ENCODE results near the gene BST1. TPM values are rescaled to one million over a fixed set of nuclear protein-coding genes. Genes with fewer than 3 reads are reported as not detected.

BST1 gene
- total and polyA plus RNA-seq, 10 of the 15 experiments (the other 5 are each of a cell fraction or from before 2014, with no cell fraction given) = 0.04 to 0.42 (median 0.11) TPM; not detected in 1

DNA sequence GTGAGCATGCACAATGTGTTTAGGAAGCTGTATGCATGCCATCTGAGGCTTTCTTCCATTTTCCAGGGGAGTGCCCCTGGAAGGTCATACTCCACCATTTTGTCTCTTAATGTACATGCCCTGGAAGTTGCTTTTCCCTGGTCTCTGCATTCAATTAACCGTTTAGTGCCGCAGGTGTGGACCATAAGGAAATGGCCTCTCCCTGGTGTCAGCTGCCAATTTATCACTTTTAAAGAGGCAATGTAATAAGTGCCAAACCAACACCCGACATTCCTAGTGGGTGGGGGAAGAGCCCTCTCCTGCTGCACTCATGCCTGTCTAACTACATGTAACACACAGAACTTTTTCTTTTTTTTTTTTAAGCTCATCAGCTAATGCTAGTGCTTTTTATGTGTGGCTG lies 7.1 kb upstream of the BST1 start:
- Histone ChIP-seq H3K36me3 (ENCODE audit: control insufficient read depth in 2 of 2, insufficient read depth in 2 of 2, low read length in 1 of 2) (no peaks in the 10 kb centered on the region), H3K9ac (ENCODE audit: control insufficient read depth, insufficient read depth, low read length) (no peak overlapping the region), H3K4me1 (ENCODE audit: control insufficient read depth, insufficient read depth, low read length) (no peaks in the 10 kb centered on the region), H3K27ac (ENCODE audit: control insufficient read depth, insufficient read depth) (no peak overlapping the region), H3K27me3 (replicated peaks in 1 of 2; ENCODE audit: control insufficient read depth in 2 of 2, insufficient read depth in 2 of 2, low read length in 1 of 2) (no peaks in the 10 kb centered on the region), H4K20me1 (ENCODE audit: control insufficient read depth, insufficient read depth) (no peaks in the 10 kb centered on the region), H3K4me3 (no peak overlapping the region), H3K79me2 (ENCODE audit: control insufficient read depth, insufficient read depth, low read length) (no peaks in the 10 kb centered on the region), H3K9me3 (replicated peaks; ENCODE audit: control insufficient read depth, insufficient read depth, low read length) (no peaks in the 10 kb centered on the region; the same call in 2 of the 3 replicates), H2AFZ (ENCODE audit: control insufficient read depth, low read depth, low read length) (no peak overlapping the region), H3K4me2 (ENCODE audit: control insufficient read depth, insufficient read depth) (no peak overlapping the region)
- no TSS peak for BruUV-seq (replicated peaks)
- ATAC-seq (no peak), FAIRE-seq (no peak), DNase-seq (ENCODE audit: low read depth, low spot score) (no peak)
- TF ChIP-seq ZNF622 (IDR thresholded peaks at IDR 0.05) (no peak), POLR2A (IDR thresholded peaks at IDR 0.05; ENCODE audit: low read depth, low read length) (no peak), ZSCAN29 (IDR thresholded peaks at IDR 0.05) (no peak), KLF5 (IDR thresholded peaks at IDR 0.05; ENCODE audit: partially characterized antibody) (no peak)
- TF ChIP-seq, protein P1, sequence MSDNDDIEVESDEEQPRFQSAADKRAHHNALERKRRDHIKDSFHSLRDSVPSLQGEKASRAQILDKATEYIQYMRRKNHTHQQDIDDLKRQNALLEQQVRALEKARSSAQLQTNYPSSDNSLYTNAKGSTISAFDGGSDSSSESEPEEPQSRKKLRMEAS (IDR thresholded peaks at IDR 0.05; ENCODE audit: low read depth, low read length) = no peak
- 96% methylated on average over 3 of the region's 3 CpGs for WGBS (ENCODE audit: insufficient coverage, insufficient replicate concordance, low lambda C conversion rate, missing lambda C conversion rate)
- ChIA-PET SMC1A (ENCODE audit: uncharacterized antibody, unreplicated experiment) (interaction anchor here (1.4 kb wide), 1 partner anchor 15 kb away, joined by 4 read pairs; no protein-coding TSS in a partner anchor), CTCF (no interaction called here), POLR2A (interaction anchor here (0.5 to 1.1 kb wide), 2 partner anchors 8 to 495 kb away, joined by 3 to 6 read pairs; no protein-coding TSS in a partner anchor), RAD21 (ENCODE audit: unreplicated experiment) (no interaction called here)
- in situ Hi-C loops (cut with MboI) (no loop called here), intact Hi-C loops (cut with micrococcal nuclease; ENCODE audit: unreplicated experiment) (no loop called here)

DNA sequence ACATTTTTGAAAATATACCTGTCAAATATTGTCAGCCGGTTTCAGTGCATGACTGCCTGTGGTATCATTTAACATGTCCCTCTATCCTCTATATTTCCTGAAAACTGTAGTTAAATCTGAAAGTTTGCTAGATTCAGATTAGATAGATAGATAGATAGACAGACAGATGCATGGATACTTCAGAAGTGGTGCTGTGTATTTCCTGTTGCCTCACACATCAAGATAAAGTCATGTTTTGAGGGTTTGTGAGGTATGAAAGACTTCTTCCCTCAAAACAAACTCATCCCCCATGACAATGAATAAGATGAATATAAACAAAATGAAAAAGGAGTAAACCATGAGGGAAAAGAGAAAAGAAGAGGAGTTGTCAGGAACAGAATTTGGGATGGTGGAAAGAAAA lies 6.0 kb upstream of the BST1 start:
- H3K79me2 ChIP-seq (ENCODE audit: control insufficient read depth, insufficient read depth, low read length) = no peaks in the 10 kb centered on the region
- in situ Hi-C loops (cut with MboI) = no loop called here
- ChIA-PET RAD21 (ENCODE audit: unreplicated experiment) (no interaction called here), SMC1A (ENCODE audit: uncharacterized antibody, unreplicated experiment) (no interaction called here), POLR2A (no interaction called here), CTCF (interaction anchor here (1.0 kb wide), 1 partner anchor 185 kb away, joined by 3 read pairs; no protein-coding TSS in a partner anchor)
- H4K20me1 ChIP-seq (ENCODE audit: control insufficient read depth, insufficient read depth) = no peaks in the 10 kb centered on the region
- H3K4me1 ChIP-seq (ENCODE audit: control insufficient read depth, insufficient read depth, low read length) = no peaks in the 10 kb centered on the region
- no peak overlapping the region for H3K4me2 ChIP-seq (ENCODE audit: control insufficient read depth, insufficient read depth)
- FAIRE-seq (no peak), DNase-seq (ENCODE audit: low read depth, low spot score) (no peak), ATAC-seq (no peak)
- no peak overlapping the region for H3K9ac ChIP-seq (ENCODE audit: control insufficient read depth, insufficient read depth, low read length)
- no peaks in the 10 kb centered on the region for H3K27me3 ChIP-seq (replicated peaks in 1 of 2; ENCODE audit: control insufficient read depth in 2 of 2, insufficient read depth in 2 of 2, low read length in 1 of 2)
- no peak overlapping the region for H2AFZ ChIP-seq (ENCODE audit: control insufficient read depth, low read depth, low read length)
- H3K9me3 ChIP-seq (replicated peaks; ENCODE audit: control insufficient read depth, insufficient read depth, low read length) = no peaks in the 10 kb centered on the region; the same call in 2 of the 3 replicates
- intact Hi-C loops (cut with micrococcal nuclease; ENCODE audit: unreplicated experiment) = no loop called here
- no TSS peak for BruUV-seq (replicated peaks)
- WGBS (ENCODE audit: insufficient coverage, insufficient replicate concordance, low lambda C conversion rate, missing lambda C conversion rate) = 100% methylated on average over 1 of the region's 1 CpG
- no peaks in the 10 kb centered on the region for H3K36me3 ChIP-seq (ENCODE audit: control insufficient read depth in 2 of 2, insufficient read depth in 2 of 2, low read length in 1 of 2)
- no peak overlapping the region for H3K27ac ChIP-seq (ENCODE audit: control insufficient read depth, insufficient read depth)
- H3K4me3 ChIP-seq = no peak overlapping the region
- TF ChIP-seq, protein P2, sequence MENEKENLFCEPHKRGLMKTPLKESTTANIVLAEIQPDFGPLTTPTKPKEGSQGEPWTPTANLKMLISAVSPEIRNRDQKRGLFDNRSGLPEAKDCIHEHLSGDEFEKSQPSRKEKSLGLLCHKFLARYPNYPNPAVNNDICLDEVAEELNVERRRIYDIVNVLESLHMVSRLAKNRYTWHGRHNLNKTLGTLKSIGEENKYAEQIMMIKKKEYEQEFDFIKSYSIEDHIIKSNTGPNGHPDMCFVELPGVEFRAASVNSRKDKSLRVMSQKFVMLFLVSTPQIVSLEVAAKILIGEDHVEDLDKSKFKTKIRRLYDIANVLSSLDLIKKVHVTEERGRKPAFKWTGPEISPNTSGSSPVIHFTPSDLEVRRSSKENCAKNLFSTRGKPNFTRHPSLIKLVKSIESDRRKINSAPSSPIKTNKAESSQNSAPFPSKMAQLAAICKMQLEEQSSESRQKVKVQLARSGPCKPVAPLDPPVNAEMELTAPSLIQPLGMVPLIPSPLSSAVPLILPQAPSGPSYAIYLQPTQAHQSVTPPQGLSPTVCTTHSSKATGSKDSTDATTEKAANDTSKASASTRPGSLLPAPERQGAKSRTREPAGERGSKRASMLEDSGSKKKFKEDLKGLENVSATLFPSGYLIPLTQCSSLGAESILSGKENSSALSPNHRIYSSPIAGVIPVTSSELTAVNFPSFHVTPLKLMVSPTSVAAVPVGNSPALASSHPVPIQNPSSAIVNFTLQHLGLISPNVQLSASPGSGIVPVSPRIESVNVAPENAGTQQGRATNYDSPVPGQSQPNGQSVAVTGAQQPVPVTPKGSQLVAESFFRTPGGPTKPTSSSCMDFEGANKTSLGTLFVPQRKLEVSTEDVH (IDR thresholded peaks at IDR 0.05; ENCODE audit: low read depth, partially characterized antibody) = no peak
- TF ChIP-seq, protein P3, sequence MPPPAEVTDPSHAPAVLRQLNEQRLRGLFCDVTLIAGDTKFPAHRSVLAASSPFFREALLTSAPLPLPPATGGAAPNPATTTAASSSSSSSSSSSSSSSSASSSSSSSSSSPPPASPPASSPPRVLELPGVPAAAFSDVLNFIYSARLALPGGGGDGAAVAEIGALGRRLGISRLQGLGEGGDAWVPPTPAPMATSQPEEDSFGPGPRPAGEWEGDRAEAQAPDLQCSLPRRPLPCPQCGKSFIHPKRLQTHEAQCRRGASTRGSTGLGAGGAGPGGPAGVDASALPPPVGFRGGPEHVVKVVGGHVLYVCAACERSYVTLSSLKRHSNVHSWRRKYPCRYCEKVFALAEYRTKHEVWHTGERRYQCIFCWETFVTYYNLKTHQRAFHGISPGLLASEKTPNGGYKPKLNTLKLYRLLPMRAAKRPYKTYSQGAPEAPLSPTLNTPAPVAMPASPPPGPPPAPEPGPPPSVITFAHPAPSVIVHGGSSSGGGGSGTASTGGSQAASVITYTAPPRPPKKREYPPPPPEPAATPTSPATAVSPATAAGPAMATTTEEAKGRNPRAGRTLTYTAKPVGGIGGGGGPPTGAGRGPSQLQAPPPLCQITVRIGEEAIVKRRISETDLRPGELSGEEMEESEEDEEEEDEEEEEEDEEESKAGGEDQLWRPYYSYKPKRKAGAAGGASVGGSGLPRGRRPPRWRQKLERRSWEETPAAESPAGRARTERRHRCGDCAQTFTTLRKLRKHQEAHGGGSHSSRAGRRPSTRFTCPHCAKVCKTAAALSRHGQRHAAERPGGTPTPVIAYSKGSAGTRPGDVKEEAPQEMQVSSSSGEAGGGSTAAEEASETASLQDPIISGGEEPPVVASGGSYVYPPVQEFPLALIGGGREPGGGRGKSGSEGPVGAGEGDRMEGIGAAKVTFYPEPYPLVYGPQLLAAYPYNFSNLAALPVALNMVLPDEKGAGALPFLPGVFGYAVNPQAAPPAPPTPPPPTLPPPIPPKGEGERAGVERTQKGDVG (CRISPR knock-in tag; IDR thresholded peaks at IDR 0.05) = no peak
- no peak for TF ChIP-seq SREBF2 (IDR thresholded peaks at IDR 0.05; ENCODE audit: low read length)
- TF ChIP-seq KDM1A (IDR thresholded peaks at IDR 0.05; ENCODE audit: borderline replicate concordance) = no peak
- no peak for TF ChIP-seq ZSCAN29 (IDR thresholded peaks at IDR 0.05)
- TF ChIP-seq ESRRA (IDR thresholded peaks at IDR 0.05; ENCODE audit: low read length) = no peak
- TF ChIP-seq STAT3 (IDR thresholded peaks at IDR 0.05; ENCODE audit: low read depth, low read length) = no peak
- no peak for TF ChIP-seq CREM (IDR thresholded peaks at IDR 0.05; ENCODE audit: low read depth)
- TF ChIP-seq MTA2 (IDR thresholded peaks at IDR 0.05; ENCODE audit: low read depth) = no peak
- no peak for TF ChIP-seq TAF1 (IDR thresholded peaks at IDR 0.05; ENCODE audit: borderline replicate concordance, low read depth, low read length)
